ENCODE data around the gene METTL13.
"Not testable (repeated sequence)": the region's sequence is repeated elsewhere in the genome, so short reads cannot be mapped to it uniquely, and the experiment has no call there.

The METTL13 gene

GRCh38 chr1:171772312-171772711 is 9.1 kb upstream of the METTL13 start:
- DNase-seq = no peak

- DNase-seq = no peak
Measured at GRCh38 chr1:171780583-171781175, 781 bp upstream of the METTL13 start.

- DNase-seq = no peak
Measured at GRCh38 chr1:171783816-171784530, 2.5 kb downstream of the METTL13 start.

DNA sequence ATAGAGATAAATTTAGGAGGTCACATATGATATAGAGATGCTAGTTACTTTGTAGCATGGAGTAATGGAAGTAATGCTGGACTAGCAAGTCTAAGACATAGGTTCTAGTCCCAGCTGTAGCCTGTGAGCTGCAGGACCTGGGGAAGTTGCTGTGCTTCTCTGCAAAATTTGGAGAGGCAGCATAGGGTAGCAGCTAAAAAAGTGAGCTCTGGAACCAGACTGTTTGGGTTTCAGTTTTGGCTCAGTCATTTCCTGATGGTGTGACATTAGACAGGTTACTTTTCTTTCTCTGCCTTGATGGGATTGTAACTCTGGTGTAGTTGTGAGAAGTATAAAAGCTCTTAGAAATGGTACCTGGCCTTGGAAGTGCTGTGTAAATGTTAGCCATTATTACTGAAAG is 3.3 kb downstream of the METTL13 start:
- DNase-seq = no peak

GRCh38 chr1:171785766-171786165 is 4.3 kb downstream of the METTL13 start:
- DNase-seq = no peak

- DNase-seq = no peak
Measured at GRCh38 chr1:171786534-171786933, 5.1 kb downstream of the METTL13 start.

DNA sequence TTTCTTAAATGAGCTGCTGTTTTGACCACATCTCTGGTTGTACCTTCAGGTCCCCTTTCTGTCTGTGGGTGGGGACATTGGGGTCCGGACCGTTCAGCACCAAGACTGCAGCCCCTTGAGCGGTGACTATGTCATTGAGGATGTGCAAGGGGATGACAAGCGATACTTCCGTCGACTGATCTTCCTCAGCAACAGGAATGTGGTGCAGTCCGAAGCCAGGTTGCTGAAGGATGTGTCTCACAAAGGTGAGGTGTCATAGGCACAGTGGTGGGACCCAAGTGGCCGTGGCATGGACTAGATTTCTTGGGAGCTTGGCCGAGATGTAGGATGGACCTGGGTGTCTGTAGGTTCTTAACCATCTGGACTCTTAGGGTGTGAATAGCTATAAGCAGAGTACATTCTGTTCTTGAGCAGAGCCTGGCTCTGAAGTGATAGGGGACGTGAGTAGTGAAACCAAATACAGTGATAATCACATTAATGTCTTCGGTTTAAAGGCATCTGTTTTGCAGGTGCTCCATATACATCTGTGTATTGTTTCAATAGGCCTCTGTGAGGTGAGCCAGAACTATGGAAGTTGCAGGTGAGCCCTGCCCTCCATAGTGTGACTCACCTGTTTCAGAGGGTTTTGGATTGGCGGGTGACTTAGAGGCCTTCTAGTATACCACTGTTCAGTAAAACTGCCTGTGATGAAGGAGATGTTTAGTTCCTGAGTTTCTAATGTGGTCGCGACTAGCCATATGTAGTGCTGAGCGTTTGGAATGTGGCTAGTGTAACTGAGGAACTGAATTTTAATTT is 6.4 kb downstream of the METTL13 start:
- no peak for DNase-seq

GRCh38 chr1:171788696-171789095 is 7.2 kb downstream of the METTL13 start:
- no peak for DNase-seq

DNA sequence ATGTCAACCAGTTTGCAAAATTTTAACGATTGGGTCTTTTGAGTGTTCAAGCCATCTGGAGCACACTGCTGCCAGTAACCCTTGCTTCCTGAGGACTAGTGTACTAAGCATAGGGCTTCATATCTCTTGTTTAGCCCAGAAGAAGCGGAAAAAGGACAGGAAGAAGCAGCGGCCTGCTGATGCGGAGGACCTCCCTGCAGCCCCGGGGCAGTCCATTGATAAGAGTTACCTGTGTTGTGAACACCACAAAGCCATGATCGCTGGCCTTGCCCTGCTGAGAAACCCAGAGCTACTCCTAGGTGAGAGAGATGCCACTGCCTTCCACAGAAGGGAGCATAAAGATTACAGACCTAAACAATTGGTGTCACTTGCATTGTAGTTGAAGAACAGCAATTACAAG is 8.9 kb downstream of the METTL13 start:
- no peak for DNase-seq

GRCh38 chr1:171792656-171793369 is 11.4 kb downstream of the METTL13 start:
- no peak for DNase-seq

- DNase-seq = no peak
Measured at GRCh38 chr1:171793636-171794035, 12.2 kb downstream of the METTL13 start.

DNA sequence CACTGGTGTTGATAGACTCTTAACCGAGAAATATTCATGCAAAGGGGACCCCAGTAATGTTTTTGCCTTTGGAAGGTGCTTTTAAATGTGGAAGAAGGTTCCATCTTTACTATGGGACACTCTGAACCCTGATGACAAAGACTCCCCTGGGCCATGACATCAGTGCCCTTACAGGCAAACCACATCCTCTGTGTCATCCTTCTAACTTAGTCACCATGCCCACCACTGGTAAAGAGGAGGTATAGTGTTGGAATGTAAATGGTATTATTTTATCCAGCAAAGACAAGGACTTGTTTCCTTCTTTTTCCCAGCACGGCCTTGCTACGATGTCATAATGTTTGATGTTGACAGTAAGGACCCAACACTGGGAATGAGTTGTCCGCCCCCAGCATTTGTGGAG is 12.6 kb downstream of the METTL13 start:
- DNase-seq = peak; percentile 36

GRCh38 chr1:171796592-171796991 is 15.1 kb downstream of the METTL13 start:
- no peak for DNase-seq

GRCh38 chr1:171798311-171798710 is 16.9 kb downstream of the METTL13 start:
- no peak for DNase-seq

DNA sequence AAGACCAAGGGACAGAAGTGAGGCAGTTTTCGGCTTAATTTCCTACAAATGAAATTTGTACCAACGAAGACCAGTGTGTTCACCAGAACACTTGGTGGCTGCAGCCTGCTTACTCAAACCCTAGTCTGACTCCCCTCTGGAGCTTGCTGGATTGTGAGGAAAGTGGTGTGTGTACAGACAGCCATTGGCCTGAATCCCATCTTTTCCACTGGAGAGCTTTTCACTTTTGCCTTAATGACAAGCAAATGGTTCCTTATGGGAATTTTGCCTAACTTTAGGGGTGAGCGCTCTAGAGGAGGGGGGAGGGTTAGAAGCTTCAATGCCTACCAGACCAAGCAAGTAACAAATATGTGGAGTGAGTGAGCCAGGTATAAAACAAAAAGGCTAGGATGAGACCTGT is 17.3 kb downstream of the METTL13 start:
- no peak for DNase-seq

GRCh38 chr1:171799166-171799565 is 17.7 kb downstream of the METTL13 start:
- no peak for DNase-seq

DNA sequence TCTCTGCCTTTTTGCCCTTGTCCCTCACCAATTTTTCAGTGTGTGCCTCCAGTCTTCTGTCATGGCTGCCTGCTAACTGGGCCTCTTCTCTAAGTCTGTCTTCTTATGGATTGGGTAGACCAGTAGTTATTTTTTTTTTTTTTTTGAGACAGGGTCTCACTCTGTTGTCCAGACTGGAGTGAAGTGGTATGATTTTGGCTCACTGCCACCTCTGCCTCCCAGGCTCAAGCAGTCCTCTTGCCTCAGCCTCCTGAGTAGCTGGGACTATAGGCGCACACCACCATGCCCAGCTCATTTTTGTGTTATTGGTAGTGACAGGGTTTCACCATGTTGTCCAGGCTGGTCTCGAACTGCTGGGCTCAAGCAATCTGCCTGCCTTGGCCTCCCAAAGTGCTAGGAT is 18.2 kb downstream of the METTL13 start:
- DNase-seq = not testable (repeated sequence)

DNA sequence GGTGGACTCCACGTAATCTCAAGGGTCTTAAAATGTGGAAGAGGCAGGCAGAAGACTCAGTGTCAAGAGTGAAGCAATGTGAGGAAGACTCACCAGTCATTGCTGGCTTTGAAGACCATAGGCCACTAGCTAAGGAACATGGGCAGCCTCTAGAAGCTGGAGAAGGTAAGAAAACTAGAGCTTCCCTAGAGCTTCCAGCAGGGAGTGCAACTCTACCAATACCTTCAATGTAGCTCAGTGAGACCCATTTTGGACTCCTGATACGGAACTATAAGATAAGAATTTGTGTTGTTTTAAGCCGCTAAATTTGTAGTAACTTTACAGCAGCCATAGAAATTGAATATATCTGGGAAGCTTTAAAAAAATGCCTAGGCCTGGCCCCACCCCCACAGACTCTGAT is 18.9 kb downstream of the METTL13 start:
- no peak for DNase-seq

GRCh38 chr1:171800851-171801250 is 19.4 kb downstream of the METTL13 start:
- DNase-seq = no peak

- no peak for DNase-seq
Measured at GRCh38 chr1:171801487-171801891, 20.0 kb downstream of the METTL13 start.

DNA sequence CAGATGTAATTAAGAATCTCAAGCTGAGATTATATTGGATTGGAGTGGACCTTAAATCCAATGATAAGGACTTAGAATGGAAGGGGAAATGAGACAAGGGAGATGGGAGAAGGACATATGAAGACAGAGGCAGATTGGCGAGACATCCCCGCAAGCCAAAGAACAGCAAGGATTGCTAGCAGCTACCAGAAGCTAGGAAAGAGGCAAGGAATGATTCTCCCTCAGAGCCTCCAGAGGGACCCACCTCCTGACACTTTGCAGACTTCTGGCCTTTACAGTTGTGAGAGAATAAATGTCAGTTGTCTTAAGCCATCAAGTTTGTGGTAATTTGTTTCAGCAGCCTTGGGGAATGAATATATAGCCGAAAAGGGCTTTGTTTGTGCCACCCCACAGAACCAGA is 20.7 kb downstream of the METTL13 start:
- DNase-seq = no peak

DNA sequence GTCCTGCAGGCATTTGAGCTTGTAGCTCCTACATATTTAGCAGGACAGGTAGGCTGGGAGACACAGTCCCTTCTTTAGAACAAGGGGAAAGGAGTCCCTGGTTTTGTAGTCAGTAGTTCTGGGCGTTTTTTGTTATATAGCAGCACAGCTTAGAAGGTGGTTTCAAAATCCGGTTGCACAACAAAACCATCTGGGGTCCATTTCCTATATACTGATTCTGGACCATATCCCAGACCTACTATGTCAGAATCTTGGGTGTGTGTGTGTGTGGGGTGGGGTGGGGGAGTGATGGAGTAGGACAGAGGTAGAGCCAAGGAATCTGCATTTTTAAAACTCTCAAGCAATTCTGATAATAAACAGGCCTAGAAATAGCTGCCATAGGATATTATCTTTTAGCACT is 21.6 kb downstream of the METTL13 start:
- no peak for DNase-seq

DNA sequence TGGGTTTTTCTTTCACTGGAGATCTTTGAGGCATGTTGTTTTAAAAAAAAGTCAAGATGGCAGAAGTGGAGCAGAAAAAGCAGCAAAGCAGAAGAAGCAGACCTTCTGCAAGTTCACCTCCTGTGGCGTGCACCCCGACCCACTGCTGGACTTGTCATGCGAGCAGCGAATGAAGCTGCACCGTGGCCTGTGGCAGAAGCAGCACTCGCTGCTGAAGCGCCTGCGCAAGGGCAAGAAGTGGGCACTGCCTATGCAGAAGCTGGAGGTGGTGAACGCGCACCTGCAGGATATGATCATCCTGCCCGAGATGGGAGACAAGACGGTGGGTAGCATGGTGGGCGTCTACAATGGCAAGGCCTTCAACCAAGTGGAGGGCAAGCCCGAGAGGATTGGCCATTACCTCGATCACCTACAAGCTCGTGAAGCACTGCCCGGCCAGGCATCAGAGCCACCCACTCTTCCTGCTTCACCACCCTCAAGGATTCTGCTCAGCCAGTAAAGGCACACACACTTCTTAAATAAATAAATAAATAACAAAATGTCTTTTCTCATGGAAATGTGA is 22.1 kb downstream of the METTL13 start:
- DNase-seq = no peak
